Measurements from ENCODE around the gene CNPY1.
"Not testable (repeated sequence)": the region's sequence is repeated elsewhere in the genome, so short reads cannot be mapped to it uniquely, and the experiment has no call there.

Gene CNPY1

GRCh38 chr7:155577509-155577905 lies 31.1 kb upstream of the CNPY1 start:
- no peak for DNase-seq

GRCh38 chr7:155576900-155577508 lies 30.6 kb upstream of the CNPY1 start:
- DNase-seq = no peak

GRCh38 chr7:155576416-155576815 lies 30.1 kb upstream of the CNPY1 start:
- DNase-seq = no peak

GRCh38 chr7:155574556-155575290 lies 28.4 kb upstream of the CNPY1 start:
- no peak for DNase-seq

- DNase-seq = no peak
Measured at GRCh38 chr7:155571581-155572345, 25.4 kb upstream of the CNPY1 start.

- DNase-seq = no peak
Measured at GRCh38 chr7:155570991-155571390, 24.6 kb upstream of the CNPY1 start.

GRCh38 chr7:155570171-155570958 lies 24.0 kb upstream of the CNPY1 start:
- no peak for DNase-seq

GRCh38 chr7:155569681-155570080 lies 23.3 kb upstream of the CNPY1 start:
- DNase-seq = no peak

GRCh38 chr7:155568842-155569494 lies 22.6 kb upstream of the CNPY1 start:
- no peak for DNase-seq

GRCh38 chr7:155568333-155568660 lies 21.9 kb upstream of the CNPY1 start:
- DNase-seq = no peak

- no peak for DNase-seq
Measured at GRCh38 chr7:155567646-155568332, 21.4 kb upstream of the CNPY1 start.

- DNase-seq = no peak
Measured at GRCh38 chr7:155566011-155566836, 19.9 kb upstream of the CNPY1 start.

GRCh38 chr7:155565596-155565995 lies 19.2 kb upstream of the CNPY1 start:
- DNase-seq = no peak

GRCh38 chr7:155562976-155563375 lies 16.6 kb upstream of the CNPY1 start:
- DNase-seq = not testable (repeated sequence)

GRCh38 chr7:155562106-155562505 lies 15.7 kb upstream of the CNPY1 start:
- DNase-seq = no peak

- no peak for DNase-seq
Measured at GRCh38 chr7:155560982-155561686, 14.8 kb upstream of the CNPY1 start.

- DNase-seq = no peak
Measured at GRCh38 chr7:155560196-155560885, 14.0 kb upstream of the CNPY1 start.

GRCh38 chr7:155559519-155560108 lies 13.3 kb upstream of the CNPY1 start:
- DNase-seq = no peak

GRCh38 chr7:155558961-155559360 lies 12.6 kb upstream of the CNPY1 start:
- no peak for DNase-seq

- no peak for DNase-seq
Measured at GRCh38 chr7:155558351-155558750, 12.0 kb upstream of the CNPY1 start.

All from NCI-H187 treated with DMSO at 0.1 percent for 48 hours (cell line).